H9 (cell line): ENCODE measurements around the gene ZBTB20. TPM values are rescaled to one million over a fixed set of nuclear protein-coding genes. Genes with fewer than 3 reads are reported as not detected.

ENCODE experiments used
- DNase-seq: peaks from one replicate; pipeline ENCODE4 v3.0.0-alpha.2; 2017
- H2AFZ ChIP-seq: one replicate; pipeline ENCODE4 v1.6.1; 2013; ENCODE audit warnings: mild to moderate bottlenecking, low read length, control low read depth, moderate library complexity
- H2AK5ac ChIP-seq: 2 replicates; pipeline ENCODE4 v1.6.1; 2013; ENCODE audit warnings: low read length, control low read depth, mixed read lengths; ENCODE audit not compliant: insufficient read length
- H2BK120ac ChIP-seq: one replicate; pipeline ENCODE4 v1.6.1; 2013; ENCODE audit warnings: low read depth, mild to moderate bottlenecking, low read length, control low read depth, inconsistent platforms; ENCODE audit not compliant: poor library complexity, severe bottlenecking
- H2BK12ac ChIP-seq: 2 replicates; pipeline ENCODE4 v1.6.1; 2013; ENCODE audit warnings: low read length, control low read depth, mixed read lengths, low read depth; ENCODE audit not compliant: insufficient read length
- H2BK15ac ChIP-seq: 2 replicates; pipeline ENCODE4 v1.6.1; 2013; ENCODE audit warnings: low read depth, low read length, control low read depth
- H2BK20ac ChIP-seq: one replicate; pipeline ENCODE4 v1.6.1; 2013; ENCODE audit warnings: low read depth, mild to moderate bottlenecking, low read length, control low read depth, inconsistent platforms; ENCODE audit not compliant: poor library complexity, severe bottlenecking
- H2BK5ac ChIP-seq: 2 replicates; pipeline ENCODE4 v1.6.1; 2013; ENCODE audit warnings: low read length, control low read depth, mixed read lengths; ENCODE audit not compliant: insufficient read length
- H3K14ac ChIP-seq: 2 replicates; pipeline ENCODE4 v1.6.1; 2013; ENCODE audit warnings: low read length, control low read depth; ENCODE audit not compliant: insufficient read depth
- H3K18ac ChIP-seq: 2 replicates; pipeline ENCODE4 v1.6.1; 2013; ENCODE audit warnings: low read depth, mild to moderate bottlenecking, mixed read lengths, low read length, control low read depth; ENCODE audit not compliant: insufficient read length
- H3K23ac ChIP-seq: 2 replicates; pipeline ENCODE4 v1.6.1; 2013; ENCODE audit warnings: low read length, control low read depth, mixed read lengths, low read depth; ENCODE audit not compliant: insufficient read length
- H3K23me2 ChIP-seq: 2 replicates; pipeline ENCODE4 v1.6.1; 2013; ENCODE audit warnings: low read depth, mild to moderate bottlenecking, mixed read lengths, low read length, control low read depth; ENCODE audit not compliant: insufficient read length, poor library complexity, severe bottlenecking
- H3K27ac ChIP-seq: 2 replicates; pipeline ENCODE4 v1.5.1; 2013; ENCODE audit warnings: low read length, control low read depth, mixed read lengths, low read depth; ENCODE audit not compliant: insufficient read length
- H3K27me3 ChIP-seq: 2 replicates; pipeline ENCODE4 v1.6.1; 2013; ENCODE audit warnings: low read length, control low read depth, inconsistent platforms; ENCODE audit not compliant: insufficient read depth
- H3K4ac ChIP-seq: 2 replicates; pipeline ENCODE4 v1.6.1; 2013; ENCODE audit warnings: low read depth, mild to moderate bottlenecking, control low read depth, inconsistent platforms, low read length, moderate library complexity
- H3K4me1 ChIP-seq: 2 replicates; pipeline ENCODE4 v1.6.1; 2013; ENCODE audit warnings: low read length, control low read depth, inconsistent platforms; ENCODE audit not compliant: insufficient read depth
- H3K4me2 ChIP-seq: 2 replicates; pipeline ENCODE4 v1.6.1; 2013; ENCODE audit warnings: low read length, control low read depth, mixed read lengths; ENCODE audit not compliant: insufficient read length, insufficient read depth
- H3K56ac ChIP-seq: 2 replicates; pipeline ENCODE4 v1.6.1; 2013; ENCODE audit warnings: low read depth, mild to moderate bottlenecking, mixed read lengths, low read length, control low read depth; ENCODE audit not compliant: insufficient read length
- H3K79me1 ChIP-seq: 2 replicates; pipeline ENCODE4 v1.6.1; 2013; ENCODE audit warnings: low read depth, mild to moderate bottlenecking, moderate library complexity, low read length, control low read depth, inconsistent platforms; ENCODE audit not compliant: insufficient read depth, poor library complexity, severe bottlenecking
- H3K79me2 ChIP-seq: 2 replicates; pipeline ENCODE4 v1.6.1; 2013; ENCODE audit warnings: low read length, control low read depth, inconsistent platforms; ENCODE audit not compliant: insufficient read depth
- H3K9ac ChIP-seq: 2 replicates; pipeline ENCODE4 v1.6.1; 2013; ENCODE audit warnings: low read length, control low read depth, mixed read lengths; ENCODE audit not compliant: insufficient read length; ENCODE audit errors: extremely low read depth
- H3K9me3 ChIP-seq: one replicate; pipeline ENCODE4 v1.6.1; 2013; ENCODE audit warnings: low read depth, low read length, inconsistent platforms; ENCODE audit not compliant: control insufficient read depth
- H3T11ph ChIP-seq: one replicate; pipeline ENCODE4 v1.6.1; 2013; ENCODE audit warnings: mild to moderate bottlenecking, low read length, control low read depth, inconsistent platforms
- H4K20me1 ChIP-seq: one replicate; pipeline ENCODE4 v1.6.1; 2013; ENCODE audit not compliant: control insufficient read depth, insufficient read length, insufficient read depth
- H4K5ac ChIP-seq: 2 replicates; pipeline ENCODE4 v1.6.1; 2013; ENCODE audit warnings: low read depth, mild to moderate bottlenecking, mixed read lengths, low read length, control low read depth; ENCODE audit not compliant: insufficient read length
- H4K8ac ChIP-seq: replicated peaks from 2 replicates; pipeline ENCODE4 v1.6.1; 2013; ENCODE audit warnings: low read length, control low read depth, mixed read lengths, low read depth; ENCODE audit not compliant: insufficient read length
- H4K91ac ChIP-seq: 2 replicates; pipeline ENCODE4 v1.6.1; 2013; ENCODE audit warnings: low read depth, mild to moderate bottlenecking, moderate library complexity, mixed read lengths, low read length, control low read depth; ENCODE audit not compliant: insufficient read length
- H3K27ac Mint-ChIP-seq, 3 experiments: 2 replicates in 2 of 3; 3 replicates in 1 of 3; pipeline ENCODE4 v1.8.0; 2020 to 2021; ENCODE audit warnings: mixed read lengths in 3 of 3, mild to moderate bottlenecking in 1 of 3, moderate library complexity in 1 of 3
- H3K27me3 Mint-ChIP-seq: 2 replicates; pipeline ENCODE4 v1.8.0; 2021; ENCODE audit warnings: low read depth, mild to moderate bottlenecking, moderate library complexity, mixed read lengths
- H3K36me3 Mint-ChIP-seq, 3 experiments: 2 replicates in 2 of 3; 3 replicates in 1 of 3; pipeline ENCODE4 v1.8.0; 2020 to 2021; ENCODE audit warnings: low read depth in 3 of 3, mixed read lengths in 3 of 3; ENCODE audit not compliant: insufficient read depth in 1 of 3
- H3K4me1 Mint-ChIP-seq, 2 experiments: 2 replicates each; pipeline ENCODE4 v1.8.0; 2020; ENCODE audit warnings: mixed read lengths in 2 of 2
- H3K4me3 Mint-ChIP-seq, 2 experiments: 2 replicates in 1 of 2; 3 replicates in 1 of 2; pipeline ENCODE4 v1.8.0; 2020 to 2021; ENCODE audit warnings: mild to moderate bottlenecking in 2 of 2, mixed read lengths in 2 of 2, moderate library complexity in 1 of 2
- H3K9me3 Mint-ChIP-seq, 2 experiments: 2 replicates in 1 of 2; 3 replicates in 1 of 2; pipeline ENCODE4 v1.8.0; 2020; ENCODE audit warnings: mild to moderate bottlenecking in 2 of 2, mixed read lengths in 2 of 2, moderate library complexity in 1 of 2
- total RNA-seq: library from RNA; stranded (reverse); gene quantifications from 2 replicates; pipeline ENCODE4 v1.2.1, GENCODE V29; 2021
- TF ChIP-seq, protein P1 (sequence below): fragments of 200-600 bp; sonication (generic); conservative IDR thresholded peaks from 3 replicates; pipeline ENCODE4 v1.8.0; 2021; ENCODE audit warnings: antibody characterized with exemption, mild to moderate bottlenecking

The ZBTB20 gene
- total RNA-seq, 1 experiment from 2014 or later, result 0.70 TPM

DNA sequence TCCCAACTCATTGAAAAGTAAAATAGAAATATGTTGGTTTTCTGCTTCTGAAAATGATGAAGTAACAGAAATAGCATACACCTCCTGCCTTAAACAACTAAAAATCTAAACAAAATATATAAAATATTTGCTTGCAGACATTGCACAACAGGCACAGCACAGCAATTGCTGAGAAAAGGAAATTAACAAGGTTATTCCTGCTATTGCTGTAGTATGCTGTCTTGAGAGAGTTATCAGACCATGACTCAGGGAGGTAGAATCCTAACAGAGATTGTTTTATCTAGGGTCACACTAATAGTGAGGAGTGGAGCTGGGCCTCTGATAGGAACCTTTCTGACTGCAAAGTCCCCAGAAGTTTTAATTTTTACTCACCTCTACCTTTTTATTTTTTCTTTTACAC lies 72.6 kb downstream of the ZBTB20 start:
- Histone ChIP-seq H2BK5ac (no peak overlapping the region), H3K18ac (no peak overlapping the region), H4K91ac (no peak overlapping the region), H3K9me3 (no peaks in the 10 kb centered on the region), H2BK20ac (no peak overlapping the region), H3K79me2 (no peaks in the 10 kb centered on the region), H2BK120ac (no peak overlapping the region), H3K79me1 (no peaks in the 10 kb centered on the region), H3T11ph (no peak overlapping the region), H3K27ac (no peak overlapping the region), H3K4me1 (no peaks in the 10 kb centered on the region), H3K27me3 (no peaks in the 10 kb centered on the region), H2BK12ac (no peak overlapping the region), H3K14ac (no peak overlapping the region), H3K4ac (no peak overlapping the region), H2BK15ac (no peak overlapping the region), H3K4me2 (no peak overlapping the region), H3K23me2 (no peaks in the 10 kb centered on the region), H3K9ac (no peak overlapping the region), H4K5ac (no peak overlapping the region), H2AFZ (no peak overlapping the region), H4K20me1 (no peaks in the 10 kb centered on the region), H2AK5ac (no peak overlapping the region), H3K56ac (no peak overlapping the region), H3K23ac (no peak overlapping the region), H4K8ac (no peak overlapping the region)
- DNase-seq, result no peak
- Mint-ChIP-seq H3K27me3 (no peaks in the 10 kb centered on the region), H3K9me3 (no peaks in the 10 kb centered on the region), H3K4me3 (no peak overlapping the region), H3K27ac (no peak overlapping the region), H3K4me1 (peaks cover 5 to 7% of the 10 kb centered on the region in 2 experiments; a peak in 3 of 4 replicates), H3K36me3 (no peaks in the 10 kb centered on the region)
- TF ChIP-seq, protein P1, sequence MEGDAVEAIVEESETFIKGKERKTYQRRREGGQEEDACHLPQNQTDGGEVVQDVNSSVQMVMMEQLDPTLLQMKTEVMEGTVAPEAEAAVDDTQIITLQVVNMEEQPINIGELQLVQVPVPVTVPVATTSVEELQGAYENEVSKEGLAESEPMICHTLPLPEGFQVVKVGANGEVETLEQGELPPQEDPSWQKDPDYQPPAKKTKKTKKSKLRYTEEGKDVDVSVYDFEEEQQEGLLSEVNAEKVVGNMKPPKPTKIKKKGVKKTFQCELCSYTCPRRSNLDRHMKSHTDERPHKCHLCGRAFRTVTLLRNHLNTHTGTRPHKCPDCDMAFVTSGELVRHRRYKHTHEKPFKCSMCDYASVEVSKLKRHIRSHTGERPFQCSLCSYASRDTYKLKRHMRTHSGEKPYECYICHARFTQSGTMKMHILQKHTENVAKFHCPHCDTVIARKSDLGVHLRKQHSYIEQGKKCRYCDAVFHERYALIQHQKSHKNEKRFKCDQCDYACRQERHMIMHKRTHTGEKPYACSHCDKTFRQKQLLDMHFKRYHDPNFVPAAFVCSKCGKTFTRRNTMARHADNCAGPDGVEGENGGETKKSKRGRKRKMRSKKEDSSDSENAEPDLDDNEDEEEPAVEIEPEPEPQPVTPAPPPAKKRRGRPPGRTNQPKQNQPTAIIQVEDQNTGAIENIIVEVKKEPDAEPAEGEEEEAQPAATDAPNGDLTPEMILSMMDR, result no peak
